HepG2 (cell line): ENCODE data around the gene ZBED1. TPM values are rescaled to one million over a fixed set of nuclear protein-coding genes. Genes with fewer than 3 reads are reported as not detected.

ENCODE experiments used
- CENPX ChIP-seq: sonication (generic); formaldehyde crosslinking; IDR thresholded peaks from 2 replicates; pipeline ENCODE4 v1.9.0; 2021; ENCODE audit warnings: mild to moderate bottlenecking, missing genetic modification reagents, moderate library complexity
- FLYWCH1 ChIP-seq: sonication (generic); formaldehyde crosslinking; IDR thresholded peaks from 2 replicates; pipeline ENCODE4 v1.8.1; 2023; ENCODE audit warnings: mild to moderate bottlenecking, missing genetic modification reagents
- GTF2F1 ChIP-seq: fragments of 150-350 bp; IDR thresholded peaks from 2 replicates; pipeline ENCODE4 v1.6.1; 2014; ENCODE audit warnings: low read length
- HDAC6 ChIP-seq: fragments of 200-600 bp; sonication (generic); IDR thresholded peaks from 2 replicates; pipeline ENCODE4 v1.7.0; 2017; ENCODE audit warnings: mild to moderate bottlenecking, antibody characterized with exemption, low read length, low read depth
- KAT8 ChIP-seq: IDR thresholded peaks from 2 replicates; pipeline ENCODE4 v1.6.1; 2016; ENCODE audit warnings: missing genetic modification reagents, missing compliant biosample characterization
- KDM5B ChIP-seq: sonication (generic); formaldehyde crosslinking; IDR thresholded peaks from 2 replicates; pipeline ENCODE4 v1.4.0; 2020; ENCODE audit warnings: missing genetic modification reagents, mild to moderate bottlenecking, borderline replicate concordance
- MYNN ChIP-seq: sonication (generic); formaldehyde crosslinking; IDR thresholded peaks from 2 replicates; pipeline ENCODE4 v1.4.0; 2020; ENCODE audit warnings: mild to moderate bottlenecking, low read depth, missing genetic modification reagents
- RXRB ChIP-seq: IDR thresholded peaks from 2 replicates; pipeline ENCODE4 v1.6.1; 2016; ENCODE audit warnings: borderline replicate concordance, missing genetic modification reagents, missing compliant biosample characterization
- SKI ChIP-seq: fragments of 450-650 bp; IDR thresholded peaks from one replicate; pipeline ENCODE4 v1.6.1; 2018; ENCODE audit warnings: mild to moderate bottlenecking; ENCODE audit not compliant: partially characterized antibody
- ZNF432 ChIP-seq: sonication (generic); formaldehyde crosslinking; IDR thresholded peaks from 2 replicates; pipeline ENCODE4 v1.5.0; 2020; ENCODE audit warnings: missing genetic modification reagents, mild to moderate bottlenecking, borderline replicate concordance
- ZNF766 ChIP-seq: sonication (generic); formaldehyde crosslinking; IDR thresholded peaks from 2 replicates; pipeline ENCODE4 v1.5.0; 2020; ENCODE audit warnings: missing genetic modification reagents, borderline replicate concordance
- ZNF775 ChIP-seq: sonication (generic); formaldehyde crosslinking; IDR thresholded peaks from 2 replicates; pipeline ENCODE4 v1.4.0; 2020; ENCODE audit warnings: missing genetic modification reagents, mild to moderate bottlenecking, moderate library complexity, borderline replicate concordance
- polyA plus RNA-seq, 8 experiments: library from polyadenylated mRNA; depleted of rRNA in 3 of 8; stranded (reverse) in 7 of 8; unstranded in 1 of 8; fragments of >200 nt; fragmentation: Illumina TruSeq in 4 of 8; extraction: Trizol in 4 of 8; gene quantifications; 2 replicates each; pipeline versions ENCODE4 v1.2.1 to v1.2.3, GENCODE V29; 2011 to 2016; ENCODE audit warnings: low read depth in 4 of 8, missing spikeins in 1 of 8, mixed read lengths in 1 of 8; ENCODE audit not compliant: insufficient read depth in 1 of 8
- total RNA-seq, 5 experiments: library from RNA; depleted of rRNA; stranded (reverse); fragments of >200 nt; fragmentation: Illumina TruSeq; extraction: Trizol; gene quantifications; 2 replicates each; pipeline ENCODE4 v1.2.3, GENCODE V29; 2016; ENCODE audit warnings: low read depth in 1 of 5
- TF ChIP-seq, protein P1 (sequence below): IDR thresholded peaks from 2 replicates; pipeline ENCODE4 v1.6.1; 2016; ENCODE audit warnings: mild to moderate bottlenecking
- TF ChIP-seq, protein P2 (sequence below): IDR thresholded peaks from 2 replicates; pipeline ENCODE4 v1.6.1; 2016; ENCODE audit warnings: control low read depth
- TF ChIP-seq, protein P3 (sequence below): sonication (generic); formaldehyde crosslinking; IDR thresholded peaks from 2 replicates; pipeline ENCODE4 v1.4.0; 2020; ENCODE audit warnings: missing genetic modification reagents
- TF ChIP-seq, protein P4 (sequence below): sonication (generic); formaldehyde crosslinking; IDR thresholded peaks from one replicate; pipeline ENCODE4 v1.5.1; 2020; ENCODE audit warnings: mild to moderate bottlenecking, missing genetic modification reagents; ENCODE audit errors: not compliant biosample characterization

The ZBED1 gene
- total and polyA plus RNA-seq, 2 of the 13 experiments (the other 11 are each of a cell fraction or from before 2014, with no cell fraction given) = 20.0 to 29.8 TPM

DNA sequence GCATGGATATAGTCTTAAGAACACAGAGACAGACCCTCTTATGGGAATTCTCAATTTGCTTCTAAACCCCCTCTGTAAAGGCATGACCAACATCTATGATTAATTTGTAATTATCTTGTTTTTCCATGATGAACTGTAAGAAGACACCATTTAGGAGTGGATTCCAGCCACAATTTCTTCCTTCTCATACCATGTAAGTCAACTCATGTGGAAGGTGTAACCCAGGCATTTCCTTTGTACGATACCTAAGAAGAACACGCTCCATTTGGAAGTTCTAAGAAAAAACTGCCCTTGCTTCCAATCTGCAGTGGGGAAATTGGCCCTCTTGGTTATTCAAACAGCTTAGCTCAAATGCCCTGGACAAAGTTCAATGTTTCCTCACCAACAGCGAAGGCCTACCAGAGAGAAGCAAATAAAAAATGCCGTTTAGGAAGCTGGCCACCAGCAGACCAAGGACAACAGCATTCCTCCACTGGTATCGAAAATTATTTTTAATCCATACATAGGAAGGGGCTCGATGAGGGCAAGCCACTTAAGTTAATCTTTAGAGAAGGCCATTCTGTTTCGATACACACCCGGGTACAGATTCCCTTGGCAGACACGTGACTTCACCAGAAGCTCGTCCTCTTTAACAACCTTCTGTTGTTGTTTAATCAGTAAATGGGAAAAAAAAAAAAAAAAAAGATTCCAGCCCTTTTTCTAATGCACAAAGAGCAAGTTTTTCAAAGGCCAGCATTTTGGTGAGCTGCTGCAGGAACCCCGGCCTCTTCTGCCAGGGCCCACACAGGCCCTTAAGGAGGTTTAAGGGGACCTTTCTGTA, 2.6 kb downstream of the ZBED1 start (continued):
- TF ChIP-seq, protein P1, sequence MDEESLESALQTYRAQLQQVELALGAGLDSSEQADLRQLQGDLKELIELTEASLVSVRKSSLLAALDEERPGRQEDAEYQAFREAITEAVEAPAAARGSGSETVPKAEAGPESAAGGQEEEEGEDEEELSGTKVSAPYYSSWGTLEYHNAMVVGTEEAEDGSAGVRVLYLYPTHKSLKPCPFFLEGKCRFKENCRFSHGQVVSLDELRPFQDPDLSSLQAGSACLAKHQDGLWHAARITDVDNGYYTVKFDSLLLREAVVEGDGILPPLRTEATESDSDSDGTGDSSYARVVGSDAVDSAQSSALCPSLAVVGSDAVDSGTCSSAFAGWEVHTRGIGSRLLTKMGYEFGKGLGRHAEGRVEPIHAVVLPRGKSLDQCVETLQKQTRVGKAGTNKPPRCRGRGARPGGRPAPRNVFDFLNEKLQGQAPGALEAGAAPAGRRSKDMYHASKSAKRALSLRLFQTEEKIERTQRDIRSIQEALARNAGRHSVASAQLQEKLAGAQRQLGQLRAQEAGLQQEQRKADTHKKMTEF = peak; percentile 72
- TF ChIP-seq ZNF766 (CRISPR knock-in tag) = no peak
- TF ChIP-seq, protein P2, sequence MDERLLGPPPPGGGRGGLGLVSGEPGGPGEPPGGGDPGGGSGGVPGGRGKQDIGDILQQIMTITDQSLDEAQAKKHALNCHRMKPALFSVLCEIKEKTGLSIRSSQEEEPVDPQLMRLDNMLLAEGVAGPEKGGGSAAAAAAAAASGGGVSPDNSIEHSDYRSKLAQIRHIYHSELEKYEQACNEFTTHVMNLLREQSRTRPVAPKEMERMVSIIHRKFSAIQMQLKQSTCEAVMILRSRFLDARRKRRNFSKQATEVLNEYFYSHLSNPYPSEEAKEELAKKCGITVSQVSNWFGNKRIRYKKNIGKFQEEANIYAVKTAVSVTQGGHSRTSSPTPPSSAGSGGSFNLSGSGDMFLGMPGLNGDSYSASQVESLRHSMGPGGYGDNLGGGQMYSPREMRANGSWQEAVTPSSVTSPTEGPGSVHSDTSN = no peak
- TF ChIP-seq, protein P3, sequence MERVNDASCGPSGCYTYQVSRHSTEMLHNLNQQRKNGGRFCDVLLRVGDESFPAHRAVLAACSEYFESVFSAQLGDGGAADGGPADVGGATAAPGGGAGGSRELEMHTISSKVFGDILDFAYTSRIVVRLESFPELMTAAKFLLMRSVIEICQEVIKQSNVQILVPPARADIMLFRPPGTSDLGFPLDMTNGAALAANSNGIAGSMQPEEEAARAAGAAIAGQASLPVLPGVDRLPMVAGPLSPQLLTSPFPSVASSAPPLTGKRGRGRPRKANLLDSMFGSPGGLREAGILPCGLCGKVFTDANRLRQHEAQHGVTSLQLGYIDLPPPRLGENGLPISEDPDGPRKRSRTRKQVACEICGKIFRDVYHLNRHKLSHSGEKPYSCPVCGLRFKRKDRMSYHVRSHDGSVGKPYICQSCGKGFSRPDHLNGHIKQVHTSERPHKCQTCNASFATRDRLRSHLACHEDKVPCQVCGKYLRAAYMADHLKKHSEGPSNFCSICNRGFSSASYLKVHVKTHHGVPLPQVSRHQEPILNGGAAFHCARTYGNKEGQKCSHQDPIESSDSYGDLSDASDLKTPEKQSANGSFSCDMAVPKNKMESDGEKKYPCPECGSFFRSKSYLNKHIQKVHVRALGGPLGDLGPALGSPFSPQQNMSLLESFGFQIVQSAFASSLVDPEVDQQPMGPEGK = 0 out of 2 replicates have a peak, but pooled peaks have one; percentile 21
- TF ChIP-seq KDM5B = no peak
- TF ChIP-seq MYNN = 0 out of 2 replicates have a peak, but pooled peaks have one; percentile 35
- no peak for TF ChIP-seq ZNF432 (CRISPR knock-in tag)
- TF ChIP-seq SKI = no peak
- no peak for TF ChIP-seq GTF2F1
- peak; percentile 58 for TF ChIP-seq KAT8
- TF ChIP-seq ZNF775 (CRISPR knock-in tag) = no peak
- peak; percentile 61; the same call in 1 of the 2 replicates for TF ChIP-seq RXRB (CRISPR knock-in tag)
- no peak for TF ChIP-seq HDAC6
- TF ChIP-seq, protein P4, sequence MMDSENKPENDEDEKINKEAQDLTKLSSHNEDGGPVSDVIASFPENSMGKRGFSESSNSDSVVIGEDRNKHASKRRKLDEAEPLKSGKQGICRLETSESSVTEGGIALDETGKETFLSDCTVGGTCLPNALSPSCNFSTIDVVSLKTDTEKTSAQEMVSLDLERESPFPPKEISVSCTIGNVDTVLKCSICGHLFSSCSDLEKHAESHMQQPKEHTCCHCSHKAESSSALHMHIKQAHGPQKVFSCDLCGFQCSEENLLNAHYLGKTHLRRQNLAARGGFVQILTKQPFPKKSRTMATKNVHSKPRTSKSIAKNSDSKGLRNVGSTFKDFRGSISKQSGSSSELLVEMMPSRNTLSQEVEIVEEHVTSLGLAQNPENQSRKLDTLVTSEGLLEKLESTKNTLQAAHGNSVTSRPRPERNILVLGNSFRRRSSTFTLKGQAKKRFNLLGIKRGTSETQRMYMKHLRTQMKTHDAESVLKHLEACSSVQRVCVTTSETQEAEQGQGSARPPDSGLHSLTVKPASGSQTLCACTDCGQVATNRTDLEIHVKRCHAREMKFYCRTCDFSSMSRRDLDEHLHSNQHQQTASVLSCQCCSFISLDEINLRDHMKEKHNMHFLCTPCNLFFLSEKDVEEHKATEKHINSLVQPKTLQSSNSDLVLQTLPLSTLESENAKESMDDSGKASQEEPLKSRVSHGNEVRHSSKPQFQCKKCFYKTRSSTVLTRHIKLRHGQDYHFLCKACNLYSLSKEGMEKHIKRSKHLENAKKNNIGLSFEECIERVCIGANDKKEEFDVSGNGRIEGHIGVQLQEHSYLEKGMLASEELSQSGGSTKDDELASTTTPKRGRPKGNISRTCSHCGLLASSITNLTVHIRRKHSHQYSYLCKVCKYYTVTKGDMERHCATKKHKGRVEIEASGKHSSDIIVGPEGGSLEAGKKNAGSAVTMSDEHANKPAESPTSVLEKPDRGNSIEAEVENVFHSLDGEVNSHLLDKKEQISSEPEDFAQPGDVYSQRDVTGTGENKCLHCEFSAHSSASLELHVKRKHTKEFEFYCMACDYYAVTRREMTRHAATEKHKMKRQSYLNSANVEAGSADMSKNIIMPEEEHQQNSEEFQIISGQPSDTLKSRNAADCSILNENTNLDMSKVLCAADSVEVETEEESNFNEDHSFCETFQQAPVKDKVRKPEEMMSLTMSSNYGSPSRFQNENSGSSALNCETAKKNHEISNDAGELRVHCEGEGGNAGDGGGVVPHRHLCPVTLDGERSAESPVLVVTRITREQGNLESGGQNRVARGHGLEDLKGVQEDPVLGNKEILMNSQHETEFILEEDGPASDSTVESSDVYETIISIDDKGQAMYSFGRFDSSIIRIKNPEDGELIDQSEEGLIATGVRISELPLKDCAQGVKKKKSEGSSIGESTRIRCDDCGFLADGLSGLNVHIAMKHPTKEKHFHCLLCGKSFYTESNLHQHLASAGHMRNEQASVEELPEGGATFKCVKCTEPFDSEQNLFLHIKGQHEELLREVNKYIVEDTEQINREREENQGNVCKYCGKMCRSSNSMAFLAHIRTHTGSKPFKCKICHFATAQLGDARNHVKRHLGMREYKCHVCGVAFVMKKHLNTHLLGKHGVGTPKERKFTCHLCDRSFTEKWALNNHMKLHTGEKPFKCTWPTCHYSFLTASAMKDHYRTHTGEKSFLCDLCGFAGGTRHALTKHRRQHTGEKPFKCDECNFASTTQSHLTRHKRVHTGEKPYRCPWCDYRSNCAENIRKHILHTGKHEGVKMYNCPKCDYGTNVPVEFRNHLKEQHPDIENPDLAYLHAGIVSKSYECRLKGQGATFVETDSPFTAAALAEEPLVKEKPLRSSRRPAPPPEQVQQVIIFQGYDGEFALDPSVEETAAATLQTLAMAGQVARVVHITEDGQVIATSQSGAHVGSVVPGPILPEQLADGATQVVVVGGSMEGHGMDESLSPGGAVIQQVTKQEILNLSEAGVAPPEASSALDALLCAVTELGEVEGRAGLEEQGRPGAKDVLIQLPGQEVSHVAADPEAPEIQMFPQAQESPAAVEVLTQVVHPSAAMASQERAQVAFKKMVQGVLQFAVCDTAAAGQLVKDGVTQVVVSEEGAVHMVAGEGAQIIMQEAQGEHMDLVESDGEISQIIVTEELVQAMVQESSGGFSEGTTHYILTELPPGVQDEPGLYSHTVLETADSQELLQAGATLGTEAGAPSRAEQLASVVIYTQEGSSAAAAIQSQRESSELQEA (CRISPR knock-in tag) = no peak
- TF ChIP-seq CENPX (CRISPR knock-in tag) = no peak
- TF ChIP-seq FLYWCH1 (CRISPR knock-in tag) = no peak
